ENCODE data around the gene CDH23. TPM values are rescaled to one million over a fixed set of nuclear protein-coding genes. Genes with fewer than 3 reads are reported as not detected.

Gene CDH23
- polyA plus RNA-seq, 1 experiment = 0.01 TPM

- Histone ChIP-seq H3K27me3 (ENCODE audit: control insufficient read depth, insufficient read depth, low read length) (peaks cover 2% of the 10 kb centered on the region), H3K4me3 (ENCODE audit: low read depth, low read length) (no peak overlapping the region), H3K9me3 (ENCODE audit: control insufficient read depth, insufficient read depth, low read length) (no peaks in the 10 kb centered on the region), H3K27ac (ENCODE audit: low read depth, low read length) (no peak overlapping the region)
- POLR2A ChIA-PET = no interaction called here
- no peak for TF ChIP-seq CTCF (IDR thresholded peaks at IDR 0.05; ENCODE audit: low read depth, low read length)
- CTCF ChIA-PET = no interaction called here
- no peak for DNase-seq (ENCODE audit: low read depth, low spot score)
Observed at GRCh38 chr10:71509444-71509843, 112.7 kb downstream of the CDH23 start.

GRCh38 chr10:71511206-71511605 lies 114.5 kb downstream of the CDH23 start:
- peaks cover 2% of the 10 kb centered on the region for H3K27me3 ChIP-seq (ENCODE audit: control insufficient read depth, insufficient read depth, low read length)
- no peak for DNase-seq (ENCODE audit: low read depth, low spot score)
- POLR2A ChIA-PET = no interaction called here
- no peaks in the 10 kb centered on the region for H3K9me3 ChIP-seq (ENCODE audit: control insufficient read depth, insufficient read depth, low read length)
- H3K27ac ChIP-seq (ENCODE audit: low read depth, low read length) = no peak overlapping the region
- no peak overlapping the region for H3K4me3 ChIP-seq (ENCODE audit: low read depth, low read length)
- no peak for TF ChIP-seq CTCF (IDR thresholded peaks at IDR 0.05; ENCODE audit: low read depth, low read length)
- CTCF ChIA-PET = no interaction called here

- ChIA-PET POLR2A (no interaction called here), CTCF (no interaction called here)
- Histone ChIP-seq H3K27me3 (ENCODE audit: control insufficient read depth, insufficient read depth, low read length) (peaks cover 2% of the 10 kb centered on the region), H3K9me3 (ENCODE audit: control insufficient read depth, insufficient read depth, low read length) (no peaks in the 10 kb centered on the region), H3K4me3 (ENCODE audit: low read depth, low read length) (no peak overlapping the region), H3K27ac (ENCODE audit: low read depth, low read length) (no peak overlapping the region)
- TF ChIP-seq CTCF (IDR thresholded peaks at IDR 0.05; ENCODE audit: low read depth, low read length) = no peak
- DNase-seq (ENCODE audit: low read depth, low spot score) = no peak
Observed at GRCh38 chr10:71512312-71512711, 115.6 kb downstream of the CDH23 start.

GRCh38 chr10:71512761-71513539 lies 116.2 kb downstream of the CDH23 start:
- CTCF ChIA-PET = interaction anchor here (1.3 kb wide), 1 partner anchor 129 kb away, joined by 3 read pairs; no protein-coding TSS in a partner anchor

More at GRCh38 chr10:71512761-71513539, 116.2 kb downstream of the CDH23 start:
- no peak for TF ChIP-seq CTCF (IDR thresholded peaks at IDR 0.05; ENCODE audit: low read depth, low read length)
- Histone ChIP-seq H3K27me3 (ENCODE audit: control insufficient read depth, insufficient read depth, low read length) (peaks cover 2% of the 10 kb centered on the region), H3K27ac (ENCODE audit: low read depth, low read length) (no peak overlapping the region), H3K9me3 (ENCODE audit: control insufficient read depth, insufficient read depth, low read length) (no peaks in the 10 kb centered on the region), H3K4me3 (ENCODE audit: low read depth, low read length) (no peak overlapping the region)
- POLR2A ChIA-PET = no interaction called here
- no peak for DNase-seq (ENCODE audit: low read depth, low spot score)
